Muscle layer of duodenum (tissue), 2 donors: ENCODE results near the gene KRT83.

Experiments used
- H3K27ac ChIP-seq: one replicate; pipeline ENCODE4 v1.7.0; 2013; ENCODE audit warnings: mild to moderate bottlenecking, low read length
- H3K27me3 ChIP-seq: one replicate; pipeline ENCODE4 v1.7.0; 2013; ENCODE audit warnings: low read depth, mild to moderate bottlenecking, control low read depth, low read length
- H3K36me3 ChIP-seq, 2 donors: one replicate each; pipeline ENCODE4 v1.7.0; 2013; ENCODE audit warnings: low read length in 2 of 2, control low read depth in 1 of 2, mild to moderate bottlenecking in 1 of 2; ENCODE audit not compliant: insufficient read depth in 2 of 2, control insufficient read depth in 1 of 2
- H3K4me1 ChIP-seq, 2 donors: one replicate each; pipeline ENCODE4 v1.7.0; 2013; ENCODE audit warnings: low read length in 2 of 2, mild to moderate bottlenecking in 2 of 2, control low read depth in 1 of 2, moderate library complexity in 1 of 2; ENCODE audit not compliant: insufficient read depth in 2 of 2, control insufficient read depth in 1 of 2
- H3K4me3 ChIP-seq, 2 donors: one replicate each; pipeline ENCODE4 v1.7.0; 2013; ENCODE audit warnings: low read length in 2 of 2, low read depth in 1 of 2, mild to moderate bottlenecking in 1 of 2
- H3K9me3 ChIP-seq, 2 donors: one replicate each; pipeline ENCODE4 v1.7.0; 2013; ENCODE audit warnings: low read length in 2 of 2, control low read depth in 1 of 2, mild to moderate bottlenecking in 1 of 2; ENCODE audit not compliant: control insufficient read depth in 1 of 2
- donor health status: healthy.

KRT83 gene

DNA sequence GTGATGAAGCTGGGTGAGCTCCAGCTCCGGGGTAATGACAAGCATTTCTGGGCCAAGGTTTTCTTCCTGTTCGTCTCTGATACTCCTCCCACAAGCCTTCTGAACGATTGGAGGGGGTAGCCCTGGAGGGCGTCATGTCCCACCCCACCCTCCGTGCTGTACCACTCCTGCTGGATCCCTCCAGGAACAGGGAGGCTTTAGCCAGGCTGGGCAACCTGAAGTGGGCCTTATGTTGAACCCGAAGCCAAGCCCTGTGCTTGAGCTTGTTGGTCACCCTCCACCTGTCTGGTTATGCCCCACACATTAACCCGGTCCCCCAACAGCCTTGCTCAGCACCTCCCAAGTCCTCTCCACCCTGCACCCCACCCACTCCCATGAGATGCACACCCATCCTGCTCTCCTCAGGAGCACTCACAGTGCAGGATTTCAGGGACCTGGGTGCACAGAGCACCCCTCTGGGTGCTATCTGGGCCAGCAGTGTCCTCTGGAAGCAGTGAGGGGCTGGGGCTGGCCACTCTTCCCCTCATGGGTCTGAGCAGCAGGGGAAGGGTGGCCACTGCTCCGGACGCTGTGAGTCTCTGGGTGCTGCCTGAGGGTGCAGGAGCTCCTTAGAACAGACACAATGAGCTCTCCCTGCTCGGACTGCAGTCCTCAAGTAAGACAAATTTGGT is 6.8 kb upstream of the KRT83 start:
- Histone ChIP-seq H3K4me1 (no peaks in the 10 kb centered on the region), H3K4me3 (no peak overlapping the region), H3K9me3 (no peaks in the 10 kb centered on the region), H3K27me3 (no peaks in the 10 kb centered on the region), H3K36me3 (no peaks in the 10 kb centered on the region), H3K27ac (no peak overlapping the region)

DNA sequence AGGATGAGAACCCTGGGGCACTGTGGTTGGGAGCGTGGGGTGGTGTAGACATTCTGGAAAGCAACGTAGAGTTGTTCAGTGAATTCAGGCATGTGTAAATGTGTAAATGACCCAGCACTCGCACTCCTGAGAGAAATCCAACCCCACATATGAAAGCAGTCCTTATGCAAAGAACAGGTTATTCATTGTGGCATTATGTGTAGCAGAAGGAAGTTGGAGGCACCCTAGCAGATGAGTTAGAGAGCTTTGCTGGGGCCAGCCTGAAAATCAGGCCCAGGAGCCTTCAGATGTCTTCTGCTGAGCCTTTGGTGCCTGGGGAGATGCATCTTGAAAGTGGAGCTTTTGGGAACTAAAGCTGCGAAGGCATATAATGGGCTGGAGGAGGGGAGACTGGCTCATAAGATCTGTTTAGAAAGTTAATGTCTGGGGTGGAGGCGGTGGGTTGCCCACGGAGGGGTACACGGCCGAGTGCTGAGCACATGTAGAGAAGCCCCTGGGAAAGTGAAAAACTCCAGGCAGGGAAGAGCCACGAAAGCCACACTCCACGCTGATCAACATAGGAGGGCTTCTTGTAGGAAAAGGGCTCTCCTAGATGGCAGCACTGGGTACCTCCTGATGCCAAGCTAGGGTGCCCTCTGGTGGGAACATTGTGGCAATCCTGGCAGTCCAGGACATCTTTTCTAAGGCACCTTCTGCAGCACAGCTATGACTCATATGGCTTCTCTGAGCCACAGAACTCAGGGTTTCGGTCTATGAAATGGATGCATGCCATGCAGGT is 6.0 kb upstream of the KRT83 start:
- H3K9me3 ChIP-seq: no peaks in the 10 kb centered on the region
- no peak overlapping the region for H3K4me3 ChIP-seq
- H3K27ac ChIP-seq: no peak overlapping the region
- no peaks in the 10 kb centered on the region for H3K4me1 ChIP-seq
- H3K36me3 ChIP-seq: no peaks in the 10 kb centered on the region
- no peaks in the 10 kb centered on the region for H3K27me3 ChIP-seq

DNA sequence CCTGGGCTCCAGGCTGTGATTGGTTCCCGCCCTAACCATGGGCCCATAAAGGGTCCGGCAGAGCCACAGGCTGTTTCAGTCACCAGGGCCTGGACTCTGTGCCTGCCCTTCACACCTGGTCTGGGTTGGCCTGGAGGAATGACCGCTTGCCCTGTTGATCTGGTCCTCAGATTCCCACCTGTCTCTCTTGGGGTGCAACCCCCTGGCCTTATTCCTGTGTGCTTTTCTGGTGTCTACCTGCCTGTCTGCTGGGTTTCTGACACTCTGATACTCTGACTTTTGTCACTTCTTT is 2.9 kb upstream of the KRT83 start:
- H3K4me1 ChIP-seq: no peaks in the 10 kb centered on the region
- no peaks in the 10 kb centered on the region for H3K9me3 ChIP-seq
- H3K27ac ChIP-seq: no peak overlapping the region
- H3K27me3 ChIP-seq: peaks cover 8% of the 10 kb centered on the region
- no peaks in the 10 kb centered on the region for H3K36me3 ChIP-seq
- no peak overlapping the region for H3K4me3 ChIP-seq

GRCh38 chr12:52323416-52324152 is 2.4 kb upstream of the KRT83 start:
- H3K27me3 ChIP-seq: peaks cover 11% of the 10 kb centered on the region
- H3K4me3 ChIP-seq: no peak overlapping the region
- H3K36me3 ChIP-seq: no peaks in the 10 kb centered on the region
- no peak overlapping the region for H3K27ac ChIP-seq
- no peaks in the 10 kb centered on the region for H3K9me3 ChIP-seq
- H3K4me1 ChIP-seq: no peaks in the 10 kb centered on the region

DNA sequence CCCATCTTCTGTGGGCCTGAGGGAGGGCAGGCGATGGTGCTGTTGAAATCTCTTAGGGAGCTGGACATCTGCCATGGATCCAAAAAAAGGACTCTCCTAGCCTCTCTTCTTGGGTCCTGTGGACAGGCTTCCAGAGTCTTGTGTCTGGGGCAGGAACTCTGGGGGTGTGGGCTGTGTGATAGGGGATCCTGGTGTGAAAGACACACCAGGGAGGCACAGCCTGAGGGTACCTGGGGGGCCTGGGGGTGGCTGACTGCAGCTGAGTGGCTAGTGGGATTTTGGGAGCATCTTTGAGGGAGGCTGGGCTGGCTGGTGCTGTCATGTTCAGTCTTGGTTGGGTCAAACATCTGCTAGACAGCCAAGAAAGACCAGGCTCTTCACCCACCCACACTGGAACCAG is 1.8 kb upstream of the KRT83 start:
- peaks cover 12% of the 10 kb centered on the region for H3K27me3 ChIP-seq
- H3K36me3 ChIP-seq: no peaks in the 10 kb centered on the region
- H3K27ac ChIP-seq: no peak overlapping the region
- no peaks in the 10 kb centered on the region for H3K9me3 ChIP-seq
- no peaks in the 10 kb centered on the region for H3K4me1 ChIP-seq
- H3K4me3 ChIP-seq: no peak overlapping the region

DNA sequence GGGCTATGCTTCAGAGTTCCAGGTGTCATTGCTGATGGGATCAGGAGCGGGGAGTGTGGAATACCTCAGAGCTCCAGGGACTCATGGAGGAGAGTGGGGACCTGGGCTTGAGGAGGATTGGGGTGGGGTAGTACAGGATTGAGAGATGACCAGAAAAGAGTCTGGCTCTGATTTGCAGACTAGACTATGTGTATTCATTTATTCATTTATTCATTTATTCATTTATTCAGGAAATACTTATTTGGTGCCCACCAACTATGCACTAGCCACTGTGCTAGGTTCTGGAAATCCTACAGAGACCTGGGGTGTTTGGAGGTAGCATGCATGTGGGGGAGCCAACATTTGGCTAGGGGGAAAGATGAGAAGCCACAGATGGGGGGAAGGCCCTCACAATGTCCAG is 871 bp upstream of the KRT83 start:
- H3K4me3 ChIP-seq: no peak overlapping the region
- H3K27me3 ChIP-seq: peaks cover 12% of the 10 kb centered on the region
- H3K4me1 ChIP-seq: no peaks in the 10 kb centered on the region
- no peaks in the 10 kb centered on the region for H3K9me3 ChIP-seq
- H3K27ac ChIP-seq: no peak overlapping the region
- H3K36me3 ChIP-seq: no peaks in the 10 kb centered on the region

DNA sequence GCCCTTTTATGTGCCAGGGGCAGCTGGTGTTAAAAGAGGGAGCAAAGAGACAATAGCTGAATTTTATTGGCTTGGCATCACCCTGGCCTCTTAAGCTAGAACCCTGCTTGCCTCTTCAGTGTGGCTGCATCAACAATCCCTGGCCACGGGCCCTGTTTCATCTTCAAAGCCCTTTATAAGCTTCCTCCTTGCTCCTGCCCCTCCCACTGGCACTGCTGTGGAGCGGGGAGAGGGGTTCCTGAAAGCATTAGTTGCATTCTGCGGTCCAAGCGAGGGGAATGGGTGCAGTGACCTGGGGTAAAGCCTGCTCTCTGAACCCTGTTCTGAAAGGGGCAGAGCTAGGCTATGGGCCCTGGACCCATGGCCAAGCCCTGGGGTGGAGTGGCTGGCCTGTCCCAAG is 220 bp upstream of the KRT83 start:
- H3K36me3 ChIP-seq: no peaks in the 10 kb centered on the region
- no peak overlapping the region for H3K27ac ChIP-seq
- no peaks in the 10 kb centered on the region for H3K9me3 ChIP-seq
- H3K27me3 ChIP-seq: peaks cover 12% of the 10 kb centered on the region
- H3K4me1 ChIP-seq: no peaks in the 10 kb centered on the region
- H3K4me3 ChIP-seq: no peak overlapping the region

- H3K9me3 ChIP-seq: no peaks in the 10 kb centered on the region
- H3K4me3 ChIP-seq: no peak overlapping the region
- no peak overlapping the region for H3K27ac ChIP-seq
- H3K27me3 ChIP-seq: peaks cover 12% of the 10 kb centered on the region
- no peaks in the 10 kb centered on the region for H3K4me1 ChIP-seq
- H3K36me3 ChIP-seq: no peaks in the 10 kb centered on the region
Measured at GRCh38 chr12:52319097-52319496, 2.1 kb downstream of the KRT83 start.

GRCh38 chr12:52318241-52318990 is 2.8 kb downstream of the KRT83 start:
- H3K4me1 ChIP-seq: no peaks in the 10 kb centered on the region
- no peak overlapping the region for H3K27ac ChIP-seq
- H3K27me3 ChIP-seq: peaks cover 12% of the 10 kb centered on the region
- no peaks in the 10 kb centered on the region for H3K9me3 ChIP-seq
- H3K4me3 ChIP-seq: no peak overlapping the region
- H3K36me3 ChIP-seq: no peaks in the 10 kb centered on the region

- Histone ChIP-seq H3K4me3 (no peak overlapping the region), H3K9me3 (no peaks in the 10 kb centered on the region), H3K27ac (no peak overlapping the region), H3K27me3 (peaks cover 12% of the 10 kb centered on the region), H3K36me3 (no peaks in the 10 kb centered on the region), H3K4me1 (no peaks in the 10 kb centered on the region)
Measured at GRCh38 chr12:52317468-52318052, 3.6 kb downstream of the KRT83 start.

- Histone ChIP-seq H3K9me3 (no peaks in the 10 kb centered on the region), H3K36me3 (no peaks in the 10 kb centered on the region), H3K27me3 (peaks cover 16% of the 10 kb centered on the region), H3K4me1 (no peaks in the 10 kb centered on the region), H3K27ac (no peak overlapping the region), H3K4me3 (no peak overlapping the region)
Measured at GRCh38 chr12:52316701-52317100, 4.5 kb downstream of the KRT83 start.
